Nephron progenitor cell (in vitro differentiated cells): ENCODE measurements around the gene EFHC1.

Experiments used
- DNase-seq: peaks from one replicate; pipeline ENCODE4 v3.0.0; 2021
- H3K27ac Mint-ChIP-seq: 2 replicates; pipeline ENCODE4 v1.8.0; 2021; ENCODE audit warnings: mild to moderate bottlenecking, moderate library complexity, mixed read lengths
- H3K27me3 Mint-ChIP-seq: 2 replicates; pipeline ENCODE4 v1.8.0; 2021; ENCODE audit warnings: mild to moderate bottlenecking, low read depth, mixed read lengths; ENCODE audit not compliant: poor library complexity
- H3K36me3 Mint-ChIP-seq: 2 replicates; pipeline ENCODE4 v1.8.0; 2021; ENCODE audit warnings: low read depth, mixed read lengths
- H3K4me1 Mint-ChIP-seq: 2 replicates; pipeline ENCODE4 v1.8.0; 2021; ENCODE audit warnings: mixed read lengths
- H3K4me3 Mint-ChIP-seq: 2 replicates; pipeline ENCODE4 v1.8.0; 2021; ENCODE audit warnings: mild to moderate bottlenecking, moderate library complexity, mixed read lengths
- H3K9me3 Mint-ChIP-seq: 2 replicates; pipeline ENCODE4 v1.8.0; 2021; ENCODE audit warnings: mild to moderate bottlenecking, moderate library complexity, mixed read lengths
- CTCF ChIP-seq: fragments of 200-600 bp; sonication (generic); IDR thresholded peaks from 2 replicates; pipeline ENCODE4 v1.5.0; 2021; ENCODE audit warnings: antibody characterized with exemption

The EFHC1 gene

GRCh38 chr6:52543729-52544601 is 123.8 kb downstream of the EFHC1 start:
- peak; percentile 27 for DNase-seq
- no peak for TF ChIP-seq CTCF
- peaks cover 7% of the 10 kb centered on the region for H3K27me3 Mint-ChIP-seq
- peaks cover 70% of the 10 kb centered on the region for H3K4me1 Mint-ChIP-seq
- H3K9me3 Mint-ChIP-seq: no peaks in the 10 kb centered on the region
- no peaks in the 10 kb centered on the region for H3K36me3 Mint-ChIP-seq
- no peak overlapping the region for H3K4me3 Mint-ChIP-seq
- peak overlapping the region; percentile 37 for H3K27ac Mint-ChIP-seq

- Mint-ChIP-seq H3K4me3 (no peak overlapping the region), H3K36me3 (no peaks in the 10 kb centered on the region), H3K27ac (peak overlapping the region; percentile 37), H3K4me1 (peaks cover 69% of the 10 kb centered on the region), H3K27me3 (peaks cover 7% of the 10 kb centered on the region), H3K9me3 (no peaks in the 10 kb centered on the region)
- TF ChIP-seq CTCF: no peak
- no peak for DNase-seq
Measured at GRCh38 chr6:52544602-52545405, 124.7 kb downstream of the EFHC1 start.

GRCh38 chr6:52545406-52546119 is 125.4 kb downstream of the EFHC1 start:
- Mint-ChIP-seq H3K9me3 (no peaks in the 10 kb centered on the region), H3K27me3 (peaks cover 7% of the 10 kb centered on the region), H3K36me3 (no peaks in the 10 kb centered on the region), H3K4me3 (no peak overlapping the region), H3K27ac (no peak overlapping the region), H3K4me1 (peaks cover 68% of the 10 kb centered on the region)
- no peak for TF ChIP-seq CTCF
- no peak for DNase-seq

- Mint-ChIP-seq H3K4me3 (no peak overlapping the region), H3K4me1 (peaks cover 72% of the 10 kb centered on the region), H3K36me3 (no peaks in the 10 kb centered on the region), H3K9me3 (no peaks in the 10 kb centered on the region), H3K27me3 (peaks cover 7% of the 10 kb centered on the region), H3K27ac (no peak overlapping the region)
- TF ChIP-seq CTCF: no peak
- DNase-seq: no peak
Measured at GRCh38 chr6:52546192-52546591, 126.0 kb downstream of the EFHC1 start.

GRCh38 chr6:52546678-52547077 is 126.5 kb downstream of the EFHC1 start:
- Mint-ChIP-seq H3K27me3 (peaks cover 7% of the 10 kb centered on the region), H3K9me3 (no peaks in the 10 kb centered on the region), H3K27ac (no peak overlapping the region), H3K4me3 (no peak overlapping the region), H3K36me3 (no peaks in the 10 kb centered on the region), H3K4me1 (peaks cover 77% of the 10 kb centered on the region)
- DNase-seq: no peak
- TF ChIP-seq CTCF: no peak
